GM18870 (cell line): ENCODE measurements around the gene ENTPD3.

ENCODE experiments used
- ATAC-seq: cut with Tn5 transposase; IDR thresholded peaks from one replicate; pipeline ENCODE4 v1.9.1; 2021; ENCODE audit warnings: moderate library complexity; ENCODE audit not compliant: unreplicated experiment

The ENTPD3 gene

GRCh38 chr3:40387001-40387894 is at the start of gene ENTPD3:
TSS of gene ENTPD3 (plus strand) at chr3:40387184. CDS start at chr3:40388058, 874 bp downstream.
- no peak for ATAC-seq

DNA sequence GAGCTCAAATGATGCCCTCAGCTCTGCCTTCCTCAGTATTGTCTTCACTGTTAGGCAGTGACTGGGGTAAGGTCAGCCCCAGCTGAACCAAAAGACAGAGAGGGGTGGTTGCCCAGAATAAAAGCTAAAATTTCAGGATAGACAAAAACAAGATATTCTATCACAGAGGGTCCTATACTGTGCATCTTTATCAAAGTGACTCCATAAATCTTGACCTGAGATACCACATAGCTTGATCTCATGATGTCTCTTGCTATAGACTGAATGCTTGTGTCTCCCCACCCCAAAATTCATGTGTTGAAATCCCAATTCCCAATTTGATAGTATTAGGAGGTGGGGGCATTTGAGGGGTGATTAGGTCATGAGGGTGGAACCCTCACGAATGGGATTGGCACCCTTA is 47.1 kb upstream of the ENTPD3 start:
- ATAC-seq: no peak

DNA sequence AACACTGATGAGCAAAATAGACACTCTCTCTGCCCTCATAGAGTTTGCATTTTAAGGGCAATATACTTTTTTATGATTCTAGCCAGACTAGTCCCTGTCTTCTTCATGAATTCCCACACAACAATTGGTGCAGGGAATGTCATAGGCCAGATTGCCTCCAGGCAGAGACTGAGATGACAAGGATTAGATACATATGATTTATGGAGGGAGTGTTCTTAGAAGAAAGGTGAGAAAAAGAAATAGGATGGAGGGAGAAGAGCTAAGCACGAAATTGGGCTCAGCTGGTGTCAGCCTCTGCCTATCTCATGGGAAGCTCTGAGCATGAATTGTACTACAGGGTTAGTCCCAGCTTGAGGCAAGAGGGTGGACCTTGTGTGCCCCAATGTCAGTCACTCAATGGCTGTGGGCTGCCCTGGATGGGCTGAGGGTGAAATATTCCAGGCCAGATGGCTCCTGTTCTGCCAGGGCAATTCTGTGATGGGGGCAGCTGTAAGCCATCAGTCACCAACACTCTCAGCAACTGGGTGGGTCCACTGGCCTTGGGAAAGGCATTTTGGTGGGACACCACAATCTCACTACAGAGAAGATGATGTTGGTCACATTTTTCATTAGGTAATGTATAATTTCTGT is 46.3 kb upstream of the ENTPD3 start:
- ATAC-seq: no peak

DNA sequence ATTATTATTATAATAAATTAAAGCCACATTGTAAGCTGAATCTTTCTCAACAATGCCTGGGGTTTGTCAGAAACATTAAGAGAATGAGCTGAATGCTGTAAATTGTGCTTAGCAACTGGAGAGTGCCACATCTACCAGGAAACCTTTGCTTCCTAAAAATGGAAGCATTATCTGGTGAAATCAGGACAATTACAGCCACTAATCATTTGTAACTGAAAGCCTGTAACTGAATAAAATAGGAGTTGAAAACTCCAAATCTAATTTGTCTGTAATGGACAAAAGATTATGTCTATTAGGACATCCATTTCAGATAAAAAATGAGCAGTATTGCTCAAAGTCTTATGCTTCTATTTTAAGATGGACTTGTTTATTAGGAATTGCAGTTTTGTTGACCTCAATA is 45.3 kb upstream of the ENTPD3 start:
- ATAC-seq: no peak

- no peak for ATAC-seq
These were observed 36.5 kb upstream of the ENTPD3 start for GRCh38 chr3:40350529-40350928.

DNA sequence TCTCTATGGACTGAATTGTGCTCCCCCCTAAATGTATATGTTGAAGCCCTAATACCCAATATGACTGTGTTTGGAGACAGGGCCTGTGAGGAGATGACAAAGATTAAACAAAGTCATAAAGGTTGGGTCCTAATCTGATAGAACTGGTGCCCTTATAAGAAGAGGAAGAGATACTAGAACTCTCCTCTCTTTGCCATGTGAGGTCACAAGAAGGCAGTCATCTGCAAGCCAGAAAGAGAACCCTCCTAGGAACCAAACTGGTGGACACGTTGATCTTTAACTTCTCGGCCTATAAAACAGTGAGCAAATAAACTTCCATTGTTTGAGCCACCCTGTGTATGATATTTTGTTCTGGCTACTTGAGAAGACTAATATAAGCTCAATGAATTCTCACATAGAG is 31.6 kb upstream of the ENTPD3 start:
- no peak for ATAC-seq

DNA sequence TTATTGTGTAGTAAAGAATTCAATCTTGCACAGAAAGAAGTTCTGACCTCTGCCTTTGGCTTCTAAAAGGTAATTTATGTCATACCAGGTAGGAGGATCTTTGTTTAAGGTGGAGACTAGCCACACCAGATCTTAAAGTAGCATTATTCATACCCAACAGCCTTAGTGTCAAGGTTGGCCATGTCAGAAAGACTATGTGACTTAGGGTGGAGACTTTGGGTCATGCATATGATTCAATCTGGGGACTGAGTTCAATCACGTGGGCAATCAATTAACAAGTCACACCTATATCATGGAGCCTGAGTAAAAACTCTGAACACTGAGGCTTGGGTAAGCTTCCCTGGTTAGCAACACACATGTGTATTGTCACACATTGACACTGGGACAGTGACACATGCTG is 28.5 kb upstream of the ENTPD3 start:
- no peak for ATAC-seq

DNA sequence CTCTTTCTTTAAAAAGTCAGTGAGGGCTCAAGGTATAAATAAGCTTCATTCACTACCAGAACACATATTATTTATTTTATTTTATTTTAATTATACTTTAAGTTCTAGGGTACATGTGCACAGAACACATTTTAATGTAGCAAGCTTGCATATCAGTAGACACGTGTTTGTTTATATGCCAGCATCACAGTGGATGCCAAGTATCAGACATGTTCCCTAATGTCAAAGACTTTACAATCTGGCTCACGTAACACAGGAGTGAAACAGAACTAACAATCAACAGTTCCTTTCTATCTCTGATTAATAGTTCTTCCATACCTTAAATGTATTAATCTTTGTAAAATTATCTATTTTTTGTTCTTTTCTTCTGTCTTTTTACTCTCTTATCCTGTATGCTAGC is 23.3 kb upstream of the ENTPD3 start:
- ATAC-seq: no peak

DNA sequence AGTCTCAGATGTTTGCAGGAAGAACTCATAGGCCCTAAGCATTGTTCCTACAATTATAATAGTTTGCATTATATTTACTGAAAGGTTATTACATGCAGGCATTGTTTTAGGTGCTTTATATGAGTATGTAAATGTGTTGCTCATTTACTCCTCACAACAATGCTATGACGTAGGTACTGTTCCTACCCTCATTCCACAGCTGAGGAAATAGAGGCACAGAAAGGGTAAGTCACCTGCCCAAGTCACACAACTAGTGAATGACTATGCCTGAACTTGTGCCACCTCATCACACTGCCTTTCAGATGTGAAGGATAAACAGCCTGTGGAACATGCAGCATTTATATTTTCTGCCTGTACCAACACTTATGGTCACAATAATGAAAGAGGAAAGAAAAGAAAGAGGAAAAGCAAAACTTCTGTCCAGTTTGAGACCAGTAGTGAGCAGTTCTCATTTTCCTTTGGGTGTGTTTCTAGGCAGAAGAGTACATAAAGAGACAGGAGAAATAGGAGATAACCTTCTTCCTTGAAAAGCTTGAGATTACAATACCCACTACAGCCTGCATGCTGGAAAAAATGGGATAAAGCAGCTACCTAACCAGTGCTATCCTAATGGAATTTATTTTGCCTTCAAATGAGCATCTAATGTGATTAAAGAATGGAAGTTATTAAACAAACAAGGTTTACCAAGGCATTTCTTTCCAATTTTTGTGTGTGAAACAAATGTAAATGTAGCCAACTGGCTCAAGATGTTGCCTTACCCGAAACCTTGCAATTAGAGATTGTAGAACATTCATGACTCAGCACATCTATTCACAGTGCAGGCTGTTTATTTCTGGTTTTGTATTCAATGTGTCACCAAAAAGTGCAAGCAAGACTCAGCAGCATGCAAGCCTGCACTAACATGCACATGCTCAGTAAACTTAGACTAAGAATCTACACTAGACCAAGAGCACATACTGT is 20.5 kb upstream of the ENTPD3 start:
- no peak for ATAC-seq

DNA sequence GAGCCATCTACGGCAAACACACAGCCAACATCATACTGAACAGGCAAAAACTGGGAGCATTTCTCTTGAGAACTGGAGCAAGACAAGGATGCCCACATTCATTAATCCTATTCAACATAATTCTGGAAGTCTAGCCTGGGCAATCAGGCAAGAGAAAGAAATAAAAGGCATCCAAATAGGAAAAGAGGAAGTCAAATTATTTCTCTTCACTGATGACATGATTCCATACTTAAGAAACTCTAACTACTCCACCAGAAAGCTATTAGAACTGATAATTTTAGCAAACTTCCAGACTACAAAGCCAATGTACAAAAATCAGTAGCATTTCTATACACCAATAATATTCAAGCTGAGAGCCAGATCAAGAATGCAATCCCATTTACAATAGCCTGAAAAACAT is 17.3 kb upstream of the ENTPD3 start:
- ATAC-seq: no peak

DNA sequence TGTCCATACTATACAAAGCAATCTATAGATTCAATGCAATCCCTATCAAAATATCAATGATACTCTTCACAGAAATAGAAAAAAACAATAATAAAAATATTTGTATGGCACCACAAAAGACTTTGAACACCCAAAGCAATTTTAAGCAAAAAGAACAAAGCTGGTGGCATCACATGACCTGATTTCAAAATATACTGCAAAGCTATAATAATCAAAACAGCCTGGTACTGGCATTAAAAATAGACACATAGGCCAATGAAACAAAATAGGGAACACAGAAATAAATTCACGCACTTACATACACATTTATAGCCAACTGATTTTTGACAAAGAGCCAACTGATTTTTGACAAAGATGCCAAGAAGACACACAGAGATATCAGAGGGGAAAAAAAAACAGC is 9.2 kb upstream of the ENTPD3 start:
- ATAC-seq: no peak

DNA sequence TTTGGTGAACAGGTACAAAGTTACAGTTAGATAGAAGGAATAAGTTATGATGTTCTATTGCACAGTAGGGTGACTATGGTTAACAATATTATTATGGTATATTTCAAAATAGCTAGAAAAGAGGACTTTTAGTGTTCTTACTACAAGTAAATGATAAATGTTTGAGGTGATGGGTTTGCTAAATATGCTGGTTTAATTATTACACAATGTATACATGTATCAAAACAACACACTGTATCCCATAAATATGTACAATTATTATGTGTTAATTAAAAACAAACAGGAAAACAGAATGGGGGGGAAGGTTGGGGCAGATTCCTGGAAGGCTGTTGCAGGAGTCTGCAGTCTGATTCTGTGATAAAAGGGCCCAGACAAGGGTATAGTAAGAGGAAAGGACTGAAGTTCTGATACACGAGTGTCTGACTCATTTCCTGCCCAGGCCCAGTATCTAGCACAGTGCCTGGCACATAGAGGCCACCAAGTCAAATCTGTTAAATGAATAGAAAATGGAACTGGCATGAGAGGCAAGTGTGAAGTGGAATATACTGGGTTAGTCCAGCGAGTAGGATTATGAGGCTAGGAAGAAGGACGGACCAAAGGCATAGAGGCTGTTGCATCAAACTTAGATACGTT is 7.2 kb upstream of the ENTPD3 start:
- no peak for ATAC-seq

- ATAC-seq: no peak
These were observed 4.9 kb upstream of the ENTPD3 start for GRCh38 chr3:40381904-40382616.

GRCh38 chr3:40382617-40382979 is 4.4 kb upstream of the ENTPD3 start:
- ATAC-seq: no peak

GRCh38 chr3:40386213-40386612 is 771 bp upstream of the ENTPD3 start:
- no peak for ATAC-seq

- ATAC-seq: no peak
These were observed 891 bp downstream of the ENTPD3 start for GRCh38 chr3:40387895-40388254.

- no peak for ATAC-seq
These were observed 9.4 kb downstream of the ENTPD3 start for GRCh38 chr3:40396406-40396805.

GRCh38 chr3:40397129-40397528 is 10.1 kb downstream of the ENTPD3 start:
- ATAC-seq: no peak

GRCh38 chr3:40397912-40398311 is 10.9 kb downstream of the ENTPD3 start:
- ATAC-seq: no peak

- no peak for ATAC-seq
These were observed 11.4 kb downstream of the ENTPD3 start for GRCh38 chr3:40398346-40398745.
